HTERT RPE-1 (cell line): ENCODE results near the gene BAD.
"Not testable (repeated sequence)": the region's sequence is repeated elsewhere in the genome, so short reads cannot be mapped to it uniquely, and the experiment has no call there.

Experiments
- in situ Hi-C: fragments of 300-500 bp; cut with MboI; formaldehyde crosslinking; loops from 4 replicates; pipeline ENCODE4 v1.14.3; 2020; ENCODE audit warnings: low sequenced_read_pairs

The BAD gene

GRCh38 chr11:64315667-64316526, 31.4 kb upstream of the BAD start:
- in situ Hi-C loops = not testable (repeated sequence)

- in situ Hi-C loops = no loop called here
Observed at GRCh38 chr11:64314805-64315561, 30.5 kb upstream of the BAD start.

GRCh38 chr11:64314146-64314804, 29.8 kb upstream of the BAD start:
- in situ Hi-C loops = no loop called here

- in situ Hi-C loops = no loop called here
Observed at GRCh38 chr11:64313491-64314145, 29.2 kb upstream of the BAD start.

GRCh38 chr11:64312947-64313346, 28.5 kb upstream of the BAD start:
- in situ Hi-C loops = no loop called here

GRCh38 chr11:64307795-64308194, 23.3 kb upstream of the BAD start:
- in situ Hi-C loops = not testable (repeated sequence)

- in situ Hi-C loops = no loop called here
Observed at GRCh38 chr11:64306876-64307622, 22.6 kb upstream of the BAD start.

- in situ Hi-C loops = no loop called here
Observed at GRCh38 chr11:64306563-64306875, 22.1 kb upstream of the BAD start.

GRCh38 chr11:64305691-64306562, 21.5 kb upstream of the BAD start:
- in situ Hi-C loops = no loop called here

GRCh38 chr11:64305075-64305690, 20.7 kb upstream of the BAD start, which contains the start of gene ESRRA:
Gene ESRRA (plus strand): TSS chr11:64305524. CDS start chr11:64307180, 1,656 bp downstream.
- in situ Hi-C loops = no loop called here

- in situ Hi-C loops = no loop called here
Observed at GRCh38 chr11:64304316-64305072, 20.0 kb upstream of the BAD start.

GRCh38 chr11:64304032-64304315, 19.5 kb upstream of the BAD start:
- in situ Hi-C loops = no loop called here

GRCh38 chr11:64303109-64304031, 18.9 kb upstream of the BAD start:
- in situ Hi-C loops = no loop called here

- in situ Hi-C loops = no loop called here
Observed at GRCh38 chr11:64299847-64300648, 15.6 kb upstream of the BAD start, which contains the start of gene CATSPERZ. Gene CATSPERZ (plus strand): TSS chr11:64300358. CDS start chr11:64300411, 53 bp downstream.

GRCh38 chr11:64298966-64299846, 14.7 kb upstream of the BAD start:
- in situ Hi-C loops = no loop called here
